Cardiac muscle cell (in vitro differentiated cells and primary cell): ENCODE results near the gene ZNF764. TPM values are rescaled to one million over a fixed set of nuclear protein-coding genes. Genes with fewer than 3 reads are reported as not detected.
"Not testable (repeated sequence)": the region's sequence is repeated elsewhere in the genome, so short reads cannot be mapped to it uniquely, and the experiment has no call there.

Source experiments
- DNase-seq, 2 donors: peaks; one replicate each; pipeline versions ENCODE4 v3.0.0 to v3.0.0-alpha.2; 2010 to 2017; ENCODE audit warnings: low read depth in 1 of 2, low spot score in 1 of 2
- H3K27ac ChIP-seq: fragments of 200-600 bp; sonication (generic); 2 replicates; pipeline ENCODE4 v1.5.1; 2016
- H3K27me3 ChIP-seq: fragments of 200-600 bp; sonication (generic); 2 replicates; pipeline ENCODE4 v1.6.0; 2016; ENCODE audit warnings: control low read depth
- H3K36me3 ChIP-seq: fragments of 200-600 bp; sonication (generic); 2 replicates; pipeline ENCODE4 v1.5.1; 2016; ENCODE audit warnings: control low read depth
- H3K4me1 ChIP-seq: fragments of 200-600 bp; sonication (generic); 2 replicates; pipeline ENCODE4 v1.8.1; 2017; ENCODE audit warnings: low read depth, mild to moderate bottlenecking, mixed run types
- H3K4me3 ChIP-seq: fragments of 200-600 bp; sonication (generic); 2 replicates; pipeline ENCODE4 v1.5.1; 2016; ENCODE audit warnings: mild to moderate bottlenecking
- H3K9me3 ChIP-seq: fragments of 200-600 bp; sonication (generic); 2 replicates; pipeline ENCODE4 v1.5.1; 2017; ENCODE audit warnings: low read depth, mild to moderate bottlenecking, control low read depth
- CTCF ChIP-seq: IDR thresholded peaks from 2 replicates; pipeline ENCODE4 v1.5.1; 2012; ENCODE audit warnings: low read depth, mild to moderate bottlenecking, low read length
- polyA plus RNA-seq: library from polyadenylated mRNA; unstranded; fragments of >200 nt; fragmentation: Nextera tagmentation; extraction: Ambion mirVana; gene quantifications from 2 replicates; pipeline ENCODE4 v1.2.1, GENCODE V29; 2016
- total RNA-seq: library from RNA; depleted of rRNA; stranded (reverse); fragments of >200 nt; gene quantifications from 2 replicates; pipeline ENCODE4 v1.2.3, GENCODE V29; 2016

Gene ZNF764
- total and polyA plus RNA-seq, 2 experiments from 2014 or later: 12.0 to 34.7 TPM

GRCh38 chr16:30523768-30524574, 34.2 kb downstream of the ZNF764 start:
- peak in 1 of 2 donors; percentile 69 for DNase-seq
- Histone ChIP-seq H3K4me3 (no peak overlapping the region), H3K4me1 (peaks cover 5% of the 10 kb centered on the region), H3K36me3 (peaks cover 4% of the 10 kb centered on the region), H3K27me3 (no peaks in the 10 kb centered on the region), H3K27ac (no peak overlapping the region), H3K9me3 (no peaks in the 10 kb centered on the region)
- TF ChIP-seq CTCF: no peak

- not testable (repeated sequence) for H3K4me1 ChIP-seq, H3K27ac ChIP-seq, H3K27me3 ChIP-seq, H3K4me3 ChIP-seq, H3K9me3 ChIP-seq, DNase-seq, H3K36me3 ChIP-seq
Measured at GRCh38 chr16:30522702-30523463, 35.3 kb downstream of the ZNF764 start.

- H3K4me3 ChIP-seq: no peak overlapping the region
- DNase-seq: no peak
- H3K27me3 ChIP-seq: no peaks in the 10 kb centered on the region
- no peaks in the 10 kb centered on the region for H3K9me3 ChIP-seq
- H3K27ac ChIP-seq: no peak overlapping the region
- peaks cover 4% of the 10 kb centered on the region for H3K36me3 ChIP-seq
- TF ChIP-seq CTCF: no peak
- no peaks in the 10 kb centered on the region for H3K4me1 ChIP-seq
Measured at GRCh38 chr16:30521873-30522641, 36.1 kb downstream of the ZNF764 start.

- Histone ChIP-seq H3K4me3 (no peak overlapping the region), H3K27me3 (no peaks in the 10 kb centered on the region), H3K27ac (no peak overlapping the region), H3K9me3 (no peaks in the 10 kb centered on the region), H3K36me3 (peaks cover 4% of the 10 kb centered on the region), H3K4me1 (no peaks in the 10 kb centered on the region)
- no peak for TF ChIP-seq CTCF
- DNase-seq: no peak
Measured at GRCh38 chr16:30521476-30521872, 36.7 kb downstream of the ZNF764 start.

GRCh38 chr16:30519120-30520049, 38.8 kb downstream of the ZNF764 start:
- Histone ChIP-seq H3K4me3 (no peak overlapping the region), H3K9me3 (no peaks in the 10 kb centered on the region), H3K4me1 (no peaks in the 10 kb centered on the region), H3K27ac (no peak overlapping the region), H3K27me3 (no peaks in the 10 kb centered on the region), H3K36me3 (peaks cover 2% of the 10 kb centered on the region)
- no peak for TF ChIP-seq CTCF
- DNase-seq: no peak
